Measurements from ENCODE around the gene PAX6. TPM values are rescaled to one million over a fixed set of nuclear protein-coding genes. Genes with fewer than 3 reads are reported as not detected.

The PAX6 gene
- total and polyA plus RNA-seq, 2 donors (not counting 1 experiment from before 2014, with no cell fraction given): 0.44 TPM; not detected in 1

GRCh38 chr11:31827455-31828206, 16.5 kb upstream of the PAX6 start:
- no peak overlapping the region for H2AFZ ChIP-seq (ENCODE audit: low read length)
- H3K4me2 ChIP-seq (ENCODE audit: extremely low read depth, insufficient read depth, low read length): peak overlapping the region; percentile 65
- H3K4me3 ChIP-seq (replicated peaks in 1 of 4; ENCODE audit: control extremely low read depth in 1 of 4, insufficient read depth in 1 of 4, low read depth in 3 of 4, low read length in 4 of 4): no peak overlapping the region
- no peaks in the 10 kb centered on the region for H3K36me3 ChIP-seq (ENCODE audit: control insufficient read depth, insufficient read depth, low read length)
- H3K79me2 ChIP-seq (ENCODE audit: control insufficient read depth, insufficient read depth, low read length): no peaks in the 10 kb centered on the region
- peaks cover 61% of the 10 kb centered on the region for H3K27me3 ChIP-seq (ENCODE audit: control insufficient read depth, insufficient read depth, low read length)
- H3K4me1 ChIP-seq (ENCODE audit: control insufficient read depth, extremely low read depth, insufficient read depth, low read length): no peaks in the 10 kb centered on the region
- TF ChIP-seq, protein P1, sequence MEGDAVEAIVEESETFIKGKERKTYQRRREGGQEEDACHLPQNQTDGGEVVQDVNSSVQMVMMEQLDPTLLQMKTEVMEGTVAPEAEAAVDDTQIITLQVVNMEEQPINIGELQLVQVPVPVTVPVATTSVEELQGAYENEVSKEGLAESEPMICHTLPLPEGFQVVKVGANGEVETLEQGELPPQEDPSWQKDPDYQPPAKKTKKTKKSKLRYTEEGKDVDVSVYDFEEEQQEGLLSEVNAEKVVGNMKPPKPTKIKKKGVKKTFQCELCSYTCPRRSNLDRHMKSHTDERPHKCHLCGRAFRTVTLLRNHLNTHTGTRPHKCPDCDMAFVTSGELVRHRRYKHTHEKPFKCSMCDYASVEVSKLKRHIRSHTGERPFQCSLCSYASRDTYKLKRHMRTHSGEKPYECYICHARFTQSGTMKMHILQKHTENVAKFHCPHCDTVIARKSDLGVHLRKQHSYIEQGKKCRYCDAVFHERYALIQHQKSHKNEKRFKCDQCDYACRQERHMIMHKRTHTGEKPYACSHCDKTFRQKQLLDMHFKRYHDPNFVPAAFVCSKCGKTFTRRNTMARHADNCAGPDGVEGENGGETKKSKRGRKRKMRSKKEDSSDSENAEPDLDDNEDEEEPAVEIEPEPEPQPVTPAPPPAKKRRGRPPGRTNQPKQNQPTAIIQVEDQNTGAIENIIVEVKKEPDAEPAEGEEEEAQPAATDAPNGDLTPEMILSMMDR (conservative IDR thresholded peaks at IDR 0.05 in 1 of 2, IDR thresholded peaks at IDR 0.05 in 1 of 2; ENCODE audit: low read depth in 1 of 2, low read length in 2 of 2): no peak
- TF ChIP-seq EZH2 (IDR thresholded peaks at IDR 0.05; ENCODE audit: low read length, missing control alignments): peak; percentile 63
- H3K27ac ChIP-seq (ENCODE audit: insufficient read depth, low read length): no peak overlapping the region
- no peaks in the 10 kb centered on the region for H4K20me1 ChIP-seq (ENCODE audit: control insufficient read depth, extremely low read depth, insufficient read depth, low read length)
- no peak overlapping the region for H3K9ac ChIP-seq (ENCODE audit: insufficient read depth, low read length)
- H3K9me3 ChIP-seq (ENCODE audit: control insufficient read depth, insufficient read depth, low read depth, low read length): no peaks in the 10 kb centered on the region
- peak in 1 of 2 donors; percentile 32 for DNase-seq (ENCODE audit: low read depth in 2 of 2)

GRCh38 chr11:31826536-31827438, 15.7 kb upstream of the PAX6 start:
- peak in 1 of 2 donors; percentile 13 for DNase-seq (ENCODE audit: low read depth in 2 of 2)
- H3K9ac ChIP-seq (ENCODE audit: insufficient read depth, low read length): no peak overlapping the region
- peaks cover 69% of the 10 kb centered on the region for H3K27me3 ChIP-seq (ENCODE audit: control insufficient read depth, insufficient read depth, low read length)
- no peaks in the 10 kb centered on the region for H3K79me2 ChIP-seq (ENCODE audit: control insufficient read depth, insufficient read depth, low read length)
- TF ChIP-seq, protein P1 (conservative IDR thresholded peaks at IDR 0.05 in 1 of 2, IDR thresholded peaks at IDR 0.05 in 1 of 2; ENCODE audit: low read depth in 1 of 2, low read length in 2 of 2): no peak
- peak; percentile 89 for TF ChIP-seq EZH2 (IDR thresholded peaks at IDR 0.05; ENCODE audit: low read length, missing control alignments)
- H3K4me1 ChIP-seq (ENCODE audit: control insufficient read depth, extremely low read depth, insufficient read depth, low read length): no peaks in the 10 kb centered on the region
- no peak overlapping the region for H2AFZ ChIP-seq (ENCODE audit: low read length)
- H3K4me2 ChIP-seq (ENCODE audit: extremely low read depth, insufficient read depth, low read length): peak overlapping the region; percentile 65
- H3K36me3 ChIP-seq (ENCODE audit: control insufficient read depth, insufficient read depth, low read length): no peaks in the 10 kb centered on the region
- H3K4me3 ChIP-seq (replicated peaks in 1 of 4; ENCODE audit: control extremely low read depth in 1 of 4, insufficient read depth in 1 of 4, low read depth in 3 of 4, low read length in 4 of 4): no peak overlapping the region
- no peaks in the 10 kb centered on the region for H4K20me1 ChIP-seq (ENCODE audit: control insufficient read depth, extremely low read depth, insufficient read depth, low read length)
- H3K9me3 ChIP-seq (ENCODE audit: control insufficient read depth, insufficient read depth, low read depth, low read length): no peaks in the 10 kb centered on the region
- no peak overlapping the region for H3K27ac ChIP-seq (ENCODE audit: insufficient read depth, low read length)

- H4K20me1 ChIP-seq (ENCODE audit: control insufficient read depth, extremely low read depth, insufficient read depth, low read length): no peaks in the 10 kb centered on the region
- TF ChIP-seq EZH2 (IDR thresholded peaks at IDR 0.05; ENCODE audit: low read length, missing control alignments): no peak
- TF ChIP-seq, protein P1 (conservative IDR thresholded peaks at IDR 0.05 in 1 of 2, IDR thresholded peaks at IDR 0.05 in 1 of 2; ENCODE audit: low read depth in 1 of 2, low read length in 2 of 2): no peak
- no peak overlapping the region for H2AFZ ChIP-seq (ENCODE audit: low read length)
- no peaks in the 10 kb centered on the region for H3K9me3 ChIP-seq (ENCODE audit: control insufficient read depth, insufficient read depth, low read depth, low read length)
- H3K4me2 ChIP-seq (ENCODE audit: extremely low read depth, insufficient read depth, low read length): no peak overlapping the region
- no peaks in the 10 kb centered on the region for H3K79me2 ChIP-seq (ENCODE audit: control insufficient read depth, insufficient read depth, low read length)
- H3K4me1 ChIP-seq (ENCODE audit: control insufficient read depth, extremely low read depth, insufficient read depth, low read length): no peaks in the 10 kb centered on the region
- no peak overlapping the region for H3K9ac ChIP-seq (ENCODE audit: insufficient read depth, low read length)
- no peaks in the 10 kb centered on the region for H3K36me3 ChIP-seq (ENCODE audit: control insufficient read depth, insufficient read depth, low read length)
- DNase-seq (ENCODE audit: low read depth in 2 of 2): no peak
- H3K27me3 ChIP-seq (ENCODE audit: control insufficient read depth, insufficient read depth, low read length): peaks cover 75% of the 10 kb centered on the region
- H3K27ac ChIP-seq (ENCODE audit: insufficient read depth, low read length): no peak overlapping the region
- H3K4me3 ChIP-seq (replicated peaks in 1 of 4; ENCODE audit: control extremely low read depth in 1 of 4, insufficient read depth in 1 of 4, low read depth in 3 of 4, low read length in 4 of 4): no peak overlapping the region
These were observed 14.8 kb upstream of the PAX6 start for GRCh38 chr11:31825838-31826484.

Measured in fibroblast of lung (primary cell).